C4-2B (cell line): ENCODE measurements around the gene KMT2D.

ENCODE experiments used
- H3K27ac ChIP-seq: fragments of 450-650 bp; 2 replicates; pipeline ENCODE4 v1.5.1; 2017
- CTCF ChIP-seq: fragments of 450-650 bp; conservative IDR thresholded peaks from 2 replicates; pipeline ENCODE4 v1.5.1; 2017; ENCODE audit warnings: mild to moderate bottlenecking
- ZFX ChIP-seq: fragments of 450-650 bp; IDR thresholded peaks from 2 replicates; pipeline ENCODE4 v1.6.1; 2017

Gene KMT2D

GRCh38 chr12:49036029-49036428 lies 24.6 kb downstream of the KMT2D start:
- TF ChIP-seq ZFX: no peak
- H3K27ac ChIP-seq: no peak overlapping the region

GRCh38 chr12:49034286-49034622 lies 26.3 kb downstream of the KMT2D start:
- H3K27ac ChIP-seq: no peak overlapping the region
- no peak for TF ChIP-seq ZFX
- TF ChIP-seq CTCF: no peak

GRCh38 chr12:49033611-49034285 lies 26.8 kb downstream of the KMT2D start:
- H3K27ac ChIP-seq: no peak overlapping the region
- TF ChIP-seq ZFX (no peak), CTCF (no peak)

GRCh38 chr12:49032679-49033447 lies 27.7 kb downstream of the KMT2D start:
- no peak overlapping the region for H3K27ac ChIP-seq
- TF ChIP-seq CTCF (no peak), ZFX (no peak)

- no peak overlapping the region for H3K27ac ChIP-seq
Observed at GRCh38 chr12:49032276-49032675, 28.3 kb downstream of the KMT2D start.

GRCh38 chr12:49031573-49032161 lies 28.9 kb downstream of the KMT2D start:
- TF ChIP-seq CTCF (no peak), ZFX (no peak)
- no peak overlapping the region for H3K27ac ChIP-seq

More at GRCh38 chr12:49032276-49032675, 28.3 kb downstream of the KMT2D start:
- TF ChIP-seq CTCF: no peak
- TF ChIP-seq ZFX: no peak

GRCh38 chr12:49030714-49031572 lies 29.7 kb downstream of the KMT2D start:
- no peak for TF ChIP-seq CTCF
- no peak for TF ChIP-seq ZFX
- no peak overlapping the region for H3K27ac ChIP-seq
